ENCODE data around the gene RNU6-1.

The RNU6-1 gene

GRCh38 chr15:67801926-67802914 is 37.6 kb downstream of the RNU6-1 start:
- no peak for DNase-seq (ENCODE audit: low read depth in 3 of 3)

- no peak for DNase-seq (ENCODE audit: low read depth in 3 of 3)
Measured at GRCh38 chr15:67801142-67801541, 38.7 kb downstream of the RNU6-1 start.

- DNase-seq (ENCODE audit: low read depth in 3 of 3) = no peak
Measured at GRCh38 chr15:67799801-67800205, 40.0 kb downstream of the RNU6-1 start.

- DNase-seq (ENCODE audit: low read depth in 3 of 3) = no peak
Measured at GRCh38 chr15:67796196-67797127, 43.4 kb downstream of the RNU6-1 start.

GRCh38 chr15:67794832-67795574 is 44.8 kb downstream of the RNU6-1 start:
- peak; percentile 14 to 49 (median 29) for DNase-seq (ENCODE audit: low read depth in 3 of 3)

- DNase-seq (ENCODE audit: low read depth in 3 of 3) = no peak
Measured at GRCh38 chr15:67792250-67792942, 47.4 kb downstream of the RNU6-1 start.

- no peak for DNase-seq (ENCODE audit: low read depth in 3 of 3)
Measured at GRCh38 chr15:67790610-67791319, 49.1 kb downstream of the RNU6-1 start.
